Measurements from ENCODE around the gene PTCH2. TPM values are rescaled to one million over a fixed set of nuclear protein-coding genes. Genes with fewer than 3 reads are reported as not detected.

Gene PTCH2
- total and polyA plus RNA-seq, 2 of the 13 experiments (the other 11 are each of a cell fraction or from before 2014, with no cell fraction given): 0.60 to 1.5 TPM

- TF ChIP-seq ZBTB26 (CRISPR knock-in tag; IDR thresholded peaks at IDR 0.05; ENCODE audit: borderline replicate concordance): no peak
- TF ChIP-seq ZNF607 (CRISPR knock-in tag; IDR thresholded peaks at IDR 0.05; ENCODE audit: borderline replicate concordance): no peak
- no peak for TF ChIP-seq ZNF749 (CRISPR knock-in tag; IDR thresholded peaks at IDR 0.05; ENCODE audit: borderline replicate concordance)
- no peak for TF ChIP-seq MIXL1 (CRISPR knock-in tag; IDR thresholded peaks at IDR 0.05)
- TF ChIP-seq FOSL1 (CRISPR knock-in tag; IDR thresholded peaks at IDR 0.05; ENCODE audit: borderline replicate concordance): no peak
- TF ChIP-seq, protein P1, sequence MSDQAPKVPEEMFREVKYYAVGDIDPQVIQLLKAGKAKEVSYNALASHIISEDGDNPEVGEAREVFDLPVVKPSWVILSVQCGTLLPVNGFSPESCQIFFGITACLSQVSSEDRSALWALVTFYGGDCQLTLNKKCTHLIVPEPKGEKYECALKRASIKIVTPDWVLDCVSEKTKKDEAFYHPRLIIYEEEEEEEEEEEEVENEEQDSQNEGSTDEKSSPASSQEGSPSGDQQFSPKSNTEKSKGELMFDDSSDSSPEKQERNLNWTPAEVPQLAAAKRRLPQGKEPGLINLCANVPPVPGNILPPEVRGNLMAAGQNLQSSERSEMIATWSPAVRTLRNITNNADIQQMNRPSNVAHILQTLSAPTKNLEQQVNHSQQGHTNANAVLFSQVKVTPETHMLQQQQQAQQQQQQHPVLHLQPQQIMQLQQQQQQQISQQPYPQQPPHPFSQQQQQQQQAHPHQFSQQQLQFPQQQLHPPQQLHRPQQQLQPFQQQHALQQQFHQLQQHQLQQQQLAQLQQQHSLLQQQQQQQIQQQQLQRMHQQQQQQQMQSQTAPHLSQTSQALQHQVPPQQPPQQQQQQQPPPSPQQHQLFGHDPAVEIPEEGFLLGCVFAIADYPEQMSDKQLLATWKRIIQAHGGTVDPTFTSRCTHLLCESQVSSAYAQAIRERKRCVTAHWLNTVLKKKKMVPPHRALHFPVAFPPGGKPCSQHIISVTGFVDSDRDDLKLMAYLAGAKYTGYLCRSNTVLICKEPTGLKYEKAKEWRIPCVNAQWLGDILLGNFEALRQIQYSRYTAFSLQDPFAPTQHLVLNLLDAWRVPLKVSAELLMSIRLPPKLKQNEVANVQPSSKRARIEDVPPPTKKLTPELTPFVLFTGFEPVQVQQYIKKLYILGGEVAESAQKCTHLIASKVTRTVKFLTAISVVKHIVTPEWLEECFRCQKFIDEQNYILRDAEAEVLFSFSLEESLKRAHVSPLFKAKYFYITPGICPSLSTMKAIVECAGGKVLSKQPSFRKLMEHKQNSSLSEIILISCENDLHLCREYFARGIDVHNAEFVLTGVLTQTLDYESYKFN (CRISPR knock-in tag; conservative IDR thresholded peaks at IDR 0.05): no peak
- no peak for TF ChIP-seq CCDC6 (CRISPR knock-in tag; IDR thresholded peaks at IDR 0.05)
- TF ChIP-seq CCAR2 (optimal IDR thresholded peaks at IDR 0.05; ENCODE audit: low read depth, low read length): no peak
- TF ChIP-seq ATF3 (CRISPR knock-in tag; IDR thresholded peaks at IDR 0.05): no peak
- TF ChIP-seq ZNF33A (CRISPR knock-in tag; IDR thresholded peaks at IDR 0.05; ENCODE audit: borderline replicate concordance): no peak
- TF ChIP-seq ZZZ3 (CRISPR knock-in tag; IDR thresholded peaks at IDR 0.05; ENCODE audit: borderline replicate concordance): 0 out of 2 replicates have a peak, but pooled peaks have one; percentile 2
- TF ChIP-seq HIC2 (CRISPR knock-in tag; IDR thresholded peaks at IDR 0.05; ENCODE audit: low read depth): no peak
- no peak for TF ChIP-seq CREB1 (IDR thresholded peaks at IDR 0.05)
- no peak for TF ChIP-seq CREB1 (CRISPR knock-in tag; IDR thresholded peaks at IDR 0.05)
- no peak for TF ChIP-seq TSC22D2 (CRISPR knock-in tag; IDR thresholded peaks at IDR 0.05; ENCODE audit: borderline replicate concordance)
- peak; percentile 78; the same call in 1 of the 2 replicates for TF ChIP-seq ZNF772 (CRISPR knock-in tag; IDR thresholded peaks at IDR 0.05)
- TF ChIP-seq SIN3A (IDR thresholded peaks at IDR 0.05; ENCODE audit: borderline replicate concordance, low read depth, low read length): no peak
- TF ChIP-seq ZNF678 (CRISPR knock-in tag; IDR thresholded peaks at IDR 0.05): no peak
- no peak for TF ChIP-seq MATR3 (CRISPR knock-in tag; IDR thresholded peaks at IDR 0.05)
- no peak for TF ChIP-seq ZNF543 (CRISPR knock-in tag; IDR thresholded peaks at IDR 0.05)
- TF ChIP-seq ZFP62 (CRISPR knock-in tag; IDR thresholded peaks at IDR 0.05): no peak
Measured at GRCh38 chr1:44808938-44809917, 33.8 kb downstream of the PTCH2 start (continued).

All from HepG2 (cell line).